CD4-positive, alpha-beta T cell treated with Interferon alpha-2 for 1 hour (primary cell): ENCODE results near the gene NUDT4.
"Not testable (repeated sequence)": the region's sequence is repeated elsewhere in the genome, so short reads cannot be mapped to it uniquely, and the experiment has no call there.

Experiments
- DNase-seq, 2 donors: peaks; one replicate each; pipeline ENCODE4 v3.0.0-alpha.2; 2020 to 2022

NUDT4 gene

GRCh38 chr12:93429852-93430251, 52.1 kb downstream of the NUDT4 start:
- no peak for DNase-seq

- DNase-seq, result no peak
Measured at GRCh38 chr12:93430280-93430679, 52.6 kb downstream of the NUDT4 start.

- not testable (repeated sequence) for DNase-seq
Measured at GRCh38 chr12:93432031-93432430, 54.3 kb downstream of the NUDT4 start.

GRCh38 chr12:93434256-93434865, 56.6 kb downstream of the NUDT4 start:
- DNase-seq, result no peak

- no peak for DNase-seq
Measured at GRCh38 chr12:93438266-93439050, 60.7 kb downstream of the NUDT4 start.

GRCh38 chr12:93440043-93440835, 62.5 kb downstream of the NUDT4 start:
- DNase-seq, result no peak

- DNase-seq, result peak; percentile 9 to 57
Measured at GRCh38 chr12:93441081-93441616, 63.4 kb downstream of the NUDT4 start.

GRCh38 chr12:93441617-93442410, 64.1 kb downstream of the NUDT4 start, which contains the start of gene UBE2N:
Gene UBE2N (minus strand): TSS chr12:93441947. CDS start chr12:93441884, 63 bp downstream.
- DNase-seq, result peak; percentile 96 to 97

- DNase-seq, result no peak
Measured at GRCh38 chr12:93442411-93443340, 65.0 kb downstream of the NUDT4 start.

- DNase-seq, result no peak
Measured at GRCh38 chr12:93443576-93443975, 65.9 kb downstream of the NUDT4 start.

GRCh38 chr12:93447555-93448290, 70.0 kb downstream of the NUDT4 start:
- DNase-seq, result no peak

- DNase-seq, result no peak
Measured at GRCh38 chr12:93448796-93449195, 71.1 kb downstream of the NUDT4 start.

- DNase-seq, result no peak
Measured at GRCh38 chr12:93449277-93449676, 71.6 kb downstream of the NUDT4 start.

GRCh38 chr12:93451423-93452158, 73.9 kb downstream of the NUDT4 start:
- no peak for DNase-seq

- DNase-seq, result no peak
Measured at GRCh38 chr12:93453633-93454032, 75.9 kb downstream of the NUDT4 start.

GRCh38 chr12:93456077-93456476, 78.4 kb downstream of the NUDT4 start:
- DNase-seq, result no peak
